ENCODE results near the gene PPP1R12B.
"Not testable (repeated sequence)": the region's sequence is repeated elsewhere in the genome, so short reads cannot be mapped to it uniquely, and the experiment has no call there.

- not testable (repeated sequence) for TF ChIP-seq POLR2AphosphoS5 (IDR thresholded peaks at IDR 0.05; ENCODE audit: insufficient read depth, low read depth, low read length); POLR2A (IDR thresholded peaks at IDR 0.05; ENCODE audit: low read depth, low read length); MYC (IDR thresholded peaks at IDR 0.05; ENCODE audit: low read depth, low read length); EZH2 (IDR thresholded peaks at IDR 0.05; ENCODE audit: borderline replicate concordance, low read depth, low read length, severe bottlenecking); GATA2 (IDR thresholded peaks at IDR 0.05; ENCODE audit: insufficient read depth, insufficient read length, low read depth, low read length)
- TF ChIP-seq, protein P1, sequence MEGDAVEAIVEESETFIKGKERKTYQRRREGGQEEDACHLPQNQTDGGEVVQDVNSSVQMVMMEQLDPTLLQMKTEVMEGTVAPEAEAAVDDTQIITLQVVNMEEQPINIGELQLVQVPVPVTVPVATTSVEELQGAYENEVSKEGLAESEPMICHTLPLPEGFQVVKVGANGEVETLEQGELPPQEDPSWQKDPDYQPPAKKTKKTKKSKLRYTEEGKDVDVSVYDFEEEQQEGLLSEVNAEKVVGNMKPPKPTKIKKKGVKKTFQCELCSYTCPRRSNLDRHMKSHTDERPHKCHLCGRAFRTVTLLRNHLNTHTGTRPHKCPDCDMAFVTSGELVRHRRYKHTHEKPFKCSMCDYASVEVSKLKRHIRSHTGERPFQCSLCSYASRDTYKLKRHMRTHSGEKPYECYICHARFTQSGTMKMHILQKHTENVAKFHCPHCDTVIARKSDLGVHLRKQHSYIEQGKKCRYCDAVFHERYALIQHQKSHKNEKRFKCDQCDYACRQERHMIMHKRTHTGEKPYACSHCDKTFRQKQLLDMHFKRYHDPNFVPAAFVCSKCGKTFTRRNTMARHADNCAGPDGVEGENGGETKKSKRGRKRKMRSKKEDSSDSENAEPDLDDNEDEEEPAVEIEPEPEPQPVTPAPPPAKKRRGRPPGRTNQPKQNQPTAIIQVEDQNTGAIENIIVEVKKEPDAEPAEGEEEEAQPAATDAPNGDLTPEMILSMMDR (IDR thresholded peaks at IDR 0.05; ENCODE audit: extremely low read depth in 1 of 2, insufficient read depth in 1 of 2, low read depth in 1 of 2, low read length in 2 of 2), result not testable (repeated sequence)
- TF ChIP-seq, protein P2, sequence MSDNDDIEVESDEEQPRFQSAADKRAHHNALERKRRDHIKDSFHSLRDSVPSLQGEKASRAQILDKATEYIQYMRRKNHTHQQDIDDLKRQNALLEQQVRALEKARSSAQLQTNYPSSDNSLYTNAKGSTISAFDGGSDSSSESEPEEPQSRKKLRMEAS (IDR thresholded peaks at IDR 0.05; ENCODE audit: insufficient read depth, insufficient read length), result not testable (repeated sequence)
Observed at GRCh38 chr1:202637321-202638018, 289.0 kb downstream of the PPP1R12B start.
